Glomerular endothelial cell (primary cell): ENCODE results near the gene GRIK2. TPM values are rescaled to one million over a fixed set of nuclear protein-coding genes. Genes with fewer than 3 reads are reported as not detected.

Experiments used
- DNase-seq: peaks from one replicate; pipeline ENCODE4 v3.0.0-alpha.2; 2011; ENCODE audit warnings: low read depth, low spot score; ENCODE audit errors: extremely low read depth
- total RNA-seq: library from RNA; depleted of rRNA; stranded (reverse); fragments of >200 nt; gene quantifications from 2 replicates; pipeline ENCODE4 v1.2.3, GENCODE V29; 2015

GRIK2 gene
- total RNA-seq, 1 donor from 2014 or later, result 5.7 TPM

- DNase-seq, result no peak
These were observed 369.3 kb downstream of the GRIK2 start for GRCh38 chr6:101762851-101763250.

GRCh38 chr6:101765281-101765680 lies 371.8 kb downstream of the GRIK2 start:
- DNase-seq, result no peak

- no peak for DNase-seq
These were observed 376.6 kb downstream of the GRIK2 start for GRCh38 chr6:101770116-101770515.

GRCh38 chr6:101776919-101777350 lies 383.4 kb downstream of the GRIK2 start:
- DNase-seq, result no peak

- no peak for DNase-seq
These were observed 384.1 kb downstream of the GRIK2 start for GRCh38 chr6:101777646-101778045.

GRCh38 chr6:101779051-101779844 lies 385.7 kb downstream of the GRIK2 start:
- no peak for DNase-seq

GRCh38 chr6:101783287-101783686 lies 389.8 kb downstream of the GRIK2 start:
- no peak for DNase-seq

- DNase-seq, result no peak
These were observed 390.6 kb downstream of the GRIK2 start for GRCh38 chr6:101784094-101784493.

GRCh38 chr6:101799531-101799930 lies 406.0 kb downstream of the GRIK2 start:
- DNase-seq, result no peak

GRCh38 chr6:101800598-101800997 lies 407.1 kb downstream of the GRIK2 start:
- DNase-seq, result no peak

- no peak for DNase-seq
These were observed 409.6 kb downstream of the GRIK2 start for GRCh38 chr6:101803136-101803535.

GRCh38 chr6:101806241-101806640 lies 412.7 kb downstream of the GRIK2 start:
- peak; percentile 20 for DNase-seq

GRCh38 chr6:101811108-101811507 lies 417.6 kb downstream of the GRIK2 start:
- DNase-seq, result no peak

- no peak for DNase-seq
These were observed 423.2 kb downstream of the GRIK2 start for GRCh38 chr6:101816716-101817115.

- DNase-seq, result no peak
These were observed 424.5 kb downstream of the GRIK2 start for GRCh38 chr6:101818051-101818450.

GRCh38 chr6:101824551-101825345 lies 431.2 kb downstream of the GRIK2 start:
- DNase-seq, result no peak

- no peak for DNase-seq
These were observed 432.8 kb downstream of the GRIK2 start for GRCh38 chr6:101826269-101826668.

- no peak for DNase-seq
These were observed 433.2 kb downstream of the GRIK2 start for GRCh38 chr6:101826678-101827077.

- DNase-seq, result no peak
These were observed 437.1 kb downstream of the GRIK2 start for GRCh38 chr6:101830501-101831031.

- DNase-seq, result no peak
These were observed 438.9 kb downstream of the GRIK2 start for GRCh38 chr6:101832371-101832770.

- DNase-seq, result no peak
These were observed 446.6 kb downstream of the GRIK2 start for GRCh38 chr6:101840100-101840499.

GRCh38 chr6:101845172-101845571 lies 451.7 kb downstream of the GRIK2 start:
- no peak for DNase-seq
